ENCODE data around the gene CMTM8. TPM values are rescaled to one million over a fixed set of nuclear protein-coding genes. Genes with fewer than 3 reads are reported as not detected.

CMTM8 gene
- total and polyA plus RNA-seq, 3 experiments from 2014 or later: 3.3 to 4.1 (median 3.3) TPM

GRCh38 chr3:32334675-32335074 is 96.2 kb downstream of the CMTM8 start:
- Mint-ChIP-seq H3K27me3 (no peaks in the 10 kb centered on the region), H3K4me1 (peaks cover 3 to 27% (median 23%) of the 10 kb centered on the region in 3 donors), H3K4me3 (peak overlapping the region in 1 of 7 donors; percentile 71), H3K9me3 (no peaks in the 10 kb centered on the region), H3K27ac (peak overlapping the region in 1 of 8 donors; percentile 66), H3K36me3 (no peaks in the 10 kb centered on the region)
- ChIA-PET CTCF (interaction anchor here (0.9 to 2.8 kb wide), 7 partner anchors 25 to 163 kb away, joined by 3 to 14 read pairs (median 6); no protein-coding TSS in a partner anchor), POLR2A (no interaction called here)
- H3K27ac ChIP-seq (ENCODE audit: low read depth, low read length): no peak overlapping the region
- peaks cover 16% of the 10 kb centered on the region for H3K4me1 ChIP-seq (ENCODE audit: insufficient read depth, low read length)
- no peaks in the 10 kb centered on the region for H3K9me3 ChIP-seq (ENCODE audit: low read length)
- H3K36me3 ChIP-seq (ENCODE audit: insufficient read depth, low read length): no peaks in the 10 kb centered on the region
- no peaks in the 10 kb centered on the region for H3K27me3 ChIP-seq (ENCODE audit: insufficient read depth, low read length, poor library complexity, severe bottlenecking)
- no peak overlapping the region for H3K4me3 ChIP-seq (ENCODE audit: low read length)
- peak in 2 of 5 donors; percentile 30 to 54 for DNase-seq

- peak overlapping the region in 1 of 7 donors; percentile 3 for H3K4me3 Mint-ChIP-seq
- no peaks in the 10 kb centered on the region for H3K27me3 ChIP-seq (ENCODE audit: insufficient read depth, low read length, poor library complexity, severe bottlenecking)
- peak overlapping the region; percentile 15 for H3K4me3 ChIP-seq (ENCODE audit: low read length)
- POLR2A ChIA-PET: no interaction called here
- CTCF ChIA-PET: interaction anchor here (1.0 to 2.8 kb wide), 5 partner anchors 24 to 164 kb away, joined by 3 to 14 read pairs (median 6); no protein-coding TSS in a partner anchor
- no peaks in the 10 kb centered on the region for H3K27me3 Mint-ChIP-seq
- H3K9me3 ChIP-seq (ENCODE audit: low read length): no peaks in the 10 kb centered on the region
- no peaks in the 10 kb centered on the region for H3K36me3 Mint-ChIP-seq
- peaks cover 3 to 27% (median 23%) of the 10 kb centered on the region in 3 donors for H3K4me1 Mint-ChIP-seq
- H3K4me1 ChIP-seq (ENCODE audit: insufficient read depth, low read length): peaks cover 16% of the 10 kb centered on the region
- peak in 1 of 5 donors; percentile 25 for DNase-seq
- H3K27ac ChIP-seq (ENCODE audit: low read depth, low read length): no peak overlapping the region
- H3K36me3 ChIP-seq (ENCODE audit: insufficient read depth, low read length): no peaks in the 10 kb centered on the region
- no peaks in the 10 kb centered on the region for H3K9me3 Mint-ChIP-seq
- H3K27ac Mint-ChIP-seq: no peak overlapping the region
These were observed 97.1 kb downstream of the CMTM8 start for GRCh38 chr3:32335365-32336112.

- Mint-ChIP-seq H3K4me1 (peaks cover 2 to 27% (median 19%) of the 10 kb centered on the region in 3 donors), H3K9me3 (no peaks in the 10 kb centered on the region), H3K4me3 (no peak overlapping the region), H3K27ac (peak overlapping the region in 1 of 8 donors; percentile 31), H3K36me3 (no peaks in the 10 kb centered on the region), H3K27me3 (no peaks in the 10 kb centered on the region)
- DNase-seq: no peak
- CTCF ChIA-PET: interaction anchor here (2.8 kb wide), 1 partner anchor 38 kb away, joined by 12 read pairs; no protein-coding TSS in a partner anchor
- H3K27me3 ChIP-seq (ENCODE audit: insufficient read depth, low read length, poor library complexity, severe bottlenecking): no peaks in the 10 kb centered on the region
- H3K36me3 ChIP-seq (ENCODE audit: insufficient read depth, low read length): no peaks in the 10 kb centered on the region
- H3K9me3 ChIP-seq (ENCODE audit: low read length): no peaks in the 10 kb centered on the region
- H3K27ac ChIP-seq (ENCODE audit: low read depth, low read length): no peak overlapping the region
- H3K4me3 ChIP-seq (ENCODE audit: low read length): peak overlapping the region; percentile 15
- POLR2A ChIA-PET: no interaction called here
- H3K4me1 ChIP-seq (ENCODE audit: insufficient read depth, low read length): peaks cover 16% of the 10 kb centered on the region
These were observed 97.6 kb downstream of the CMTM8 start for GRCh38 chr3:32336113-32336498.

GRCh38 chr3:32337505-32337904 is 99.0 kb downstream of the CMTM8 start:
- H3K4me1 ChIP-seq (ENCODE audit: insufficient read depth, low read length): peaks cover 16% of the 10 kb centered on the region
- peak overlapping the region in 1 of 7 donors; percentile 61 for H3K4me3 Mint-ChIP-seq
- H3K36me3 ChIP-seq (ENCODE audit: insufficient read depth, low read length): no peaks in the 10 kb centered on the region
- no peak overlapping the region for H3K27ac Mint-ChIP-seq
- ChIA-PET CTCF (no interaction called here), POLR2A (no interaction called here)
- H3K4me3 ChIP-seq (ENCODE audit: low read length): no peak overlapping the region
- peaks cover 2 to 20% (median 19%) of the 10 kb centered on the region in 3 donors for H3K4me1 Mint-ChIP-seq
- no peaks in the 10 kb centered on the region for H3K9me3 ChIP-seq (ENCODE audit: low read length)
- H3K27me3 Mint-ChIP-seq: no peaks in the 10 kb centered on the region
- no peaks in the 10 kb centered on the region for H3K9me3 Mint-ChIP-seq
- no peak overlapping the region for H3K27ac ChIP-seq (ENCODE audit: low read depth, low read length)
- H3K27me3 ChIP-seq (ENCODE audit: insufficient read depth, low read length, poor library complexity, severe bottlenecking): no peaks in the 10 kb centered on the region
- no peaks in the 10 kb centered on the region for H3K36me3 Mint-ChIP-seq
- DNase-seq: no peak

GRCh38 chr3:32340039-32340438 is 101.6 kb downstream of the CMTM8 start:
- POLR2A ChIA-PET: no interaction called here

GRCh38 chr3:32340611-32341365 is 102.3 kb downstream of the CMTM8 start:
- H3K9me3 Mint-ChIP-seq: no peaks in the 10 kb centered on the region
- H3K27me3 Mint-ChIP-seq: no peaks in the 10 kb centered on the region
- Histone ChIP-seq H3K27me3 (ENCODE audit: insufficient read depth, low read length, poor library complexity, severe bottlenecking) (no peaks in the 10 kb centered on the region), H3K4me1 (ENCODE audit: insufficient read depth, low read length) (peaks cover 5% of the 10 kb centered on the region), H3K36me3 (ENCODE audit: insufficient read depth, low read length) (no peaks in the 10 kb centered on the region), H3K9me3 (ENCODE audit: low read length) (no peaks in the 10 kb centered on the region), H3K27ac (ENCODE audit: low read depth, low read length) (no peak overlapping the region), H3K4me3 (ENCODE audit: low read length) (no peak overlapping the region)
- POLR2A ChIA-PET: no interaction called here
- H3K4me3 Mint-ChIP-seq: no peak overlapping the region
- CTCF ChIA-PET: interaction anchor here (1.9 kb wide), 1 partner anchor 45 kb away, joined by 8 read pairs; no protein-coding TSS in a partner anchor
- no peaks in the 10 kb centered on the region for H3K36me3 Mint-ChIP-seq
- DNase-seq: no peak
- H3K4me1 Mint-ChIP-seq: peaks cover 0 to 9% (median 7%) of the 10 kb centered on the region in 3 donors
- no peak overlapping the region for H3K27ac Mint-ChIP-seq

More at GRCh38 chr3:32340039-32340438, 101.6 kb downstream of the CMTM8 start:
- H3K4me3 ChIP-seq (ENCODE audit: low read length): no peak overlapping the region
- no peak overlapping the region for H3K27ac ChIP-seq (ENCODE audit: low read depth, low read length)
- CTCF ChIA-PET: interaction anchor here (0.8 to 1.9 kb wide), 5 partner anchors 37 to 323 kb away, joined by 3 to 11 read pairs (median 3); no protein-coding TSS in a partner anchor
- Mint-ChIP-seq H3K27ac (no peak overlapping the region), H3K36me3 (no peaks in the 10 kb centered on the region), H3K27me3 (no peaks in the 10 kb centered on the region), H3K4me1 (peaks cover 0 to 16% (median 14%) of the 10 kb centered on the region in 3 donors), H3K4me3 (no peak overlapping the region), H3K9me3 (no peaks in the 10 kb centered on the region)
- peaks cover 13% of the 10 kb centered on the region for H3K4me1 ChIP-seq (ENCODE audit: insufficient read depth, low read length)
- H3K36me3 ChIP-seq (ENCODE audit: insufficient read depth, low read length): no peaks in the 10 kb centered on the region
- DNase-seq: peak in 3 of 5 donors; percentile 15 to 51 (median 50)
- H3K9me3 ChIP-seq (ENCODE audit: low read length): no peaks in the 10 kb centered on the region
- H3K27me3 ChIP-seq (ENCODE audit: insufficient read depth, low read length, poor library complexity, severe bottlenecking): no peaks in the 10 kb centered on the region

GRCh38 chr3:32347343-32348125 is 109.1 kb downstream of the CMTM8 start:
- CTCF ChIA-PET: interaction anchor here (1.7 kb wide), 1 partner anchor 120 kb away, joined by 6 read pairs; no protein-coding TSS in a partner anchor
- POLR2A ChIA-PET: interaction anchor here (0.6 kb wide), 2 partner anchors 16 to 242 kb away, joined by 4 to 6 read pairs; no protein-coding TSS in a partner anchor
- no peaks in the 10 kb centered on the region for H3K27me3 ChIP-seq (ENCODE audit: insufficient read depth, low read length, poor library complexity, severe bottlenecking)
- H3K9me3 ChIP-seq (ENCODE audit: low read length): no peaks in the 10 kb centered on the region
- Mint-ChIP-seq H3K4me3 (no peak overlapping the region), H3K27ac (peak overlapping the region in 1 of 8 donors; percentile 76), H3K36me3 (peaks cover 0 to 2% (median 0%) of the 10 kb centered on the region in 3 donors), H3K9me3 (no peaks in the 10 kb centered on the region), H3K4me1 (no peaks in the 10 kb centered on the region), H3K27me3 (no peaks in the 10 kb centered on the region)
- no peak for DNase-seq
- H3K4me3 ChIP-seq (ENCODE audit: low read length): no peak overlapping the region
- H3K36me3 ChIP-seq (ENCODE audit: insufficient read depth, low read length): no peaks in the 10 kb centered on the region
- no peak overlapping the region for H3K27ac ChIP-seq (ENCODE audit: low read depth, low read length)
- H3K4me1 ChIP-seq (ENCODE audit: insufficient read depth, low read length): no peaks in the 10 kb centered on the region
